Body of pancreas (tissue), 4 donors: ENCODE results near the gene GNB3.

Experiments
- POLR2A ChIP-seq, 3 donors: fragments of 450-650 bp; IDR thresholded peaks; one replicate each; pipeline ENCODE4 v1.6.1; 2016; ENCODE audit warnings: antibody characterized with exemption in 3 of 3, mild to moderate bottlenecking in 2 of 3
- TF ChIP-seq, protein P1 (sequence below), 7 experiments: fragments of 450-650 bp in 4 of 7; fragments of 200-600 bp in 3 of 7; sonication (generic) in 3 of 7; IDR thresholded peaks; one replicate each; pipeline ENCODE4 v1.5.1; 2016 to 2019; ENCODE audit warnings: antibody characterized with exemption in 7 of 7

DNA sequence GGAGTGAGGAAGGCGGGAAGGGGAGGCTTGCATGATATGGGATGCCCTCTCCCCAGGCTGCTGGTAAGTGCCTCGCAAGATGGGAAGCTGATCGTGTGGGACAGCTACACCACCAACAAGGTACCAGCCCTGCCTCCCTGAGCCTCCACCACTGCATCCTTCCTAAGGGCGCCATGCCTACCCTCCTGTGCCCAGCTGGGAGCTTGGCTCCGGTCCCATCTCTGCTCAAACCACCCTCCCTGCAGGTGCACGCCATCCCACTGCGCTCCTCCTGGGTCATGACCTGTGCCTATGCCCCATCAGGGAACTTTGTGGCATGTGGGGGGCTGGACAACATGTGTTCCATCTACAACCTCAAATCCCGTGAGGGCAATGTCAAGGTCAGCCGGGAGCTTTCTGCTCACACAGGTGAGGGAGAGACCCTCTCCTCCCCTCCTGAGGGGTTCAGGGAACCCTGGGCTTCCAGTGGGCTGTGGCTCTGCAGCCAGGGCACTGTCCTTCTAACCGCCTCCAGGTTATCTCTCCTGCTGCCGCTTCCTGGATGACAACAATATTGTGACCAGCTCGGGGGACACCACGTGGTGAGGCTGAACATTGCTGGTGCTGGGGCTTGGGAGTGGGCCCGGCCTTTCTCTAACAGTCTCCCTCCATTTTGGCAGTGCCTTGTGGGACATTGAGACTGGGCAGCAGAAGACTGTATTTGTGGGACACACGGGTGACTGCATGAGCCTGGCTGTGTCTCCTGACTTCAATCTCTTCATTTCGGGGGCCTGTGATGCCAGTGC lies 2.6 kb downstream of the GNB3 start:
- TF ChIP-seq, protein P1, sequence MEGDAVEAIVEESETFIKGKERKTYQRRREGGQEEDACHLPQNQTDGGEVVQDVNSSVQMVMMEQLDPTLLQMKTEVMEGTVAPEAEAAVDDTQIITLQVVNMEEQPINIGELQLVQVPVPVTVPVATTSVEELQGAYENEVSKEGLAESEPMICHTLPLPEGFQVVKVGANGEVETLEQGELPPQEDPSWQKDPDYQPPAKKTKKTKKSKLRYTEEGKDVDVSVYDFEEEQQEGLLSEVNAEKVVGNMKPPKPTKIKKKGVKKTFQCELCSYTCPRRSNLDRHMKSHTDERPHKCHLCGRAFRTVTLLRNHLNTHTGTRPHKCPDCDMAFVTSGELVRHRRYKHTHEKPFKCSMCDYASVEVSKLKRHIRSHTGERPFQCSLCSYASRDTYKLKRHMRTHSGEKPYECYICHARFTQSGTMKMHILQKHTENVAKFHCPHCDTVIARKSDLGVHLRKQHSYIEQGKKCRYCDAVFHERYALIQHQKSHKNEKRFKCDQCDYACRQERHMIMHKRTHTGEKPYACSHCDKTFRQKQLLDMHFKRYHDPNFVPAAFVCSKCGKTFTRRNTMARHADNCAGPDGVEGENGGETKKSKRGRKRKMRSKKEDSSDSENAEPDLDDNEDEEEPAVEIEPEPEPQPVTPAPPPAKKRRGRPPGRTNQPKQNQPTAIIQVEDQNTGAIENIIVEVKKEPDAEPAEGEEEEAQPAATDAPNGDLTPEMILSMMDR (IDR thresholded peaks at IDR 0.05) = no peak
- TF ChIP-seq POLR2A (IDR thresholded peaks at IDR 0.05) = no peak
